ENCODE results near the gene CDCA7L.

DNA sequence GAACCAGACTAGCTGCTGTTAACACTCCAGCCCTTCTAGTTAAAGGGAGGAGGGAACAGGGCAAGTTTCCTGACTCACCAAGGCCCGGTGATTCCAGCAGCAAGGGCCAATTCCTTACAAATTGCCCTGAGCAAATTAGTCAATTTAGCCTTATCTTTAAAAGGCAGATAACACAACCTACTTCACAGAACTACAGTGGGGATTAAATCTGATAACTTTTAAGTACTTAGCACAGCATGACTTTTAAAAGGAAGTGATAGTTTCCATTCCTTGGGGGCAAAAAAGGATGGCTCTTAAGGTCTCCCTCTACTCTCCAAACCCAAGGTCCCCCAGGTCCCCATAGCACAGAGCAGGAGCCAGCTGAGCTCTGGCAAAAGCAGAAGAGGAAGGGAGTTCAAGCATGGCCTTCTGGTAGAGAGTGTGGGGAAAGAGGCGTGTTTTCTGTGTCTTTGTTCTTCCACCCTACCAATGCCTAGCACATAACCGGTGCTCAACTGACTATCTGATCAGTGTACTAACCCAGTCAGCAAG, 4.0 kb downstream of the CDCA7L start:
- TF ChIP-seq, protein P1, sequence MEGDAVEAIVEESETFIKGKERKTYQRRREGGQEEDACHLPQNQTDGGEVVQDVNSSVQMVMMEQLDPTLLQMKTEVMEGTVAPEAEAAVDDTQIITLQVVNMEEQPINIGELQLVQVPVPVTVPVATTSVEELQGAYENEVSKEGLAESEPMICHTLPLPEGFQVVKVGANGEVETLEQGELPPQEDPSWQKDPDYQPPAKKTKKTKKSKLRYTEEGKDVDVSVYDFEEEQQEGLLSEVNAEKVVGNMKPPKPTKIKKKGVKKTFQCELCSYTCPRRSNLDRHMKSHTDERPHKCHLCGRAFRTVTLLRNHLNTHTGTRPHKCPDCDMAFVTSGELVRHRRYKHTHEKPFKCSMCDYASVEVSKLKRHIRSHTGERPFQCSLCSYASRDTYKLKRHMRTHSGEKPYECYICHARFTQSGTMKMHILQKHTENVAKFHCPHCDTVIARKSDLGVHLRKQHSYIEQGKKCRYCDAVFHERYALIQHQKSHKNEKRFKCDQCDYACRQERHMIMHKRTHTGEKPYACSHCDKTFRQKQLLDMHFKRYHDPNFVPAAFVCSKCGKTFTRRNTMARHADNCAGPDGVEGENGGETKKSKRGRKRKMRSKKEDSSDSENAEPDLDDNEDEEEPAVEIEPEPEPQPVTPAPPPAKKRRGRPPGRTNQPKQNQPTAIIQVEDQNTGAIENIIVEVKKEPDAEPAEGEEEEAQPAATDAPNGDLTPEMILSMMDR (IDR thresholded peaks at IDR 0.05) = no peak
- TF ChIP-seq POLR2A (IDR thresholded peaks at IDR 0.05) = no peak

Measured in thyroid gland (tissue), 4 donors.